Testis (tissue), 2 donors: ENCODE results near the gene YTHDF1.

Experiments
- POLR2A ChIP-seq: fragments of 450-650 bp; IDR thresholded peaks from one replicate; pipeline ENCODE4 v1.6.1; 2017; ENCODE audit warnings: antibody characterized with exemption, mild to moderate bottlenecking, moderate library complexity
- TF ChIP-seq, protein P1 (sequence below), 3 experiments: fragments of 450-650 bp in 2 of 3; fragments of 200-600 bp in 1 of 3; sonication (generic) in 1 of 3; IDR thresholded peaks; one replicate each; pipeline ENCODE4 v1.5.1; 2016 to 2019; ENCODE audit warnings: antibody characterized with exemption in 3 of 3, mild to moderate bottlenecking in 2 of 3, moderate library complexity in 1 of 3

DNA sequence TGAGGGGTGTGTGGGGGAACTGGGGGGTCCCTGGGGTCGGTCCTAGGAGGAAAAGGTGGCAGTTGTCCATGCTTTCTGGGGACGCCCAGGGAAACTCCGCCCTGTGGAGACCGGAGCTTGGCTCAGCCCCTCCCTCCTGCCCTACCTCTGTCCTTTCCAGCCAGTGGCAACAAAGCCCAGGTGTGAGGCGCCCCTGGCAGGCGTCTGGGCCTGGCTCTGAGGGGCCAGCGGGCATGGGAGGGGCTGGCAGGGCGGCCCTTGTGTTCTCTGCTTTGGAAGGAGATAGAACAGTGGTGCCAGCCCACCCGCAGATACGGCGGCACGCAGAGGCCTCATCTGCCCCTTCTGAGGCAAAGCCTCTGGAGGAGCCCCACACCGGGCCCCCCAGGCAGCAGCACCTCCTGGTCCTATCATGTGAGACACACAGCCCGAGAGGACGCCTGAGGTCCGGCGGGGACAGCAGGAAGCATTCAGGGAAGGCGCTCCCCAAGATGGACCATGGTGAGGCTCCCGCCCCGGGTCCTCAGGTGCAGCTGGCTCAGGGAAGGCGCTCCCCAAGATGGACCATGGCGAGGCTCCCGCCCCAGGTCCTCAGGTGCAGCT, 47.9 kb downstream of the YTHDF1 start:
- TF ChIP-seq, protein P1, sequence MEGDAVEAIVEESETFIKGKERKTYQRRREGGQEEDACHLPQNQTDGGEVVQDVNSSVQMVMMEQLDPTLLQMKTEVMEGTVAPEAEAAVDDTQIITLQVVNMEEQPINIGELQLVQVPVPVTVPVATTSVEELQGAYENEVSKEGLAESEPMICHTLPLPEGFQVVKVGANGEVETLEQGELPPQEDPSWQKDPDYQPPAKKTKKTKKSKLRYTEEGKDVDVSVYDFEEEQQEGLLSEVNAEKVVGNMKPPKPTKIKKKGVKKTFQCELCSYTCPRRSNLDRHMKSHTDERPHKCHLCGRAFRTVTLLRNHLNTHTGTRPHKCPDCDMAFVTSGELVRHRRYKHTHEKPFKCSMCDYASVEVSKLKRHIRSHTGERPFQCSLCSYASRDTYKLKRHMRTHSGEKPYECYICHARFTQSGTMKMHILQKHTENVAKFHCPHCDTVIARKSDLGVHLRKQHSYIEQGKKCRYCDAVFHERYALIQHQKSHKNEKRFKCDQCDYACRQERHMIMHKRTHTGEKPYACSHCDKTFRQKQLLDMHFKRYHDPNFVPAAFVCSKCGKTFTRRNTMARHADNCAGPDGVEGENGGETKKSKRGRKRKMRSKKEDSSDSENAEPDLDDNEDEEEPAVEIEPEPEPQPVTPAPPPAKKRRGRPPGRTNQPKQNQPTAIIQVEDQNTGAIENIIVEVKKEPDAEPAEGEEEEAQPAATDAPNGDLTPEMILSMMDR (IDR thresholded peaks at IDR 0.05) = no peak
- TF ChIP-seq POLR2A = no peak
